Gastrocnemius medialis (tissue), 4 donors: ENCODE results near the gene ZNF319. TPM values are rescaled to one million over a fixed set of nuclear protein-coding genes. Genes with fewer than 3 reads are reported as not detected.

Experiments used
- ATAC-seq, 2 donors: fragments of 150-250 bp; one replicate each; pipeline ENCODE4 v1.9.1; 2016
- DNase-seq, 2 donors: peaks; one replicate each; pipeline ENCODE4 v3.0.0-alpha.2; 2019
- H3K27ac ChIP-seq, 4 donors: fragments of 200-600 bp; sonication (generic); 1 replicate in 1 of 4; 2 replicates in 3 of 4; pipeline ENCODE4 v1.5.1; 2016 to 2018; ENCODE audit warnings: mild to moderate bottlenecking in 2 of 4, moderate library complexity in 1 of 4
- H3K27me3 ChIP-seq, 3 donors: fragments of 200-600 bp; sonication (generic) in 2 of 3; 1 replicate in 1 of 3; 2 replicates in 2 of 3; pipeline versions ENCODE4 v1.5.1 to v1.6.0; 2016 to 2019; ENCODE audit warnings: mild to moderate bottlenecking in 1 of 3, moderate library complexity in 1 of 3
- H3K36me3 ChIP-seq, 2 donors: fragments of 200-600 bp; sonication (generic) in 1 of 2; one replicate each; pipeline ENCODE4 v1.5.1; 2017 to 2018
- H3K4me1 ChIP-seq, 2 donors: fragments of 200-600 bp; sonication (generic) in 1 of 2; one replicate each; pipeline ENCODE4 v1.5.1; 2016 to 2017; ENCODE audit warnings: mild to moderate bottlenecking in 2 of 2
- H3K4me3 ChIP-seq, 4 donors: fragments of 200-600 bp; sonication (generic) in 3 of 4; 1 replicate in 1 of 4; 2 replicates in 3 of 4; pipeline ENCODE4 v1.5.1; 2016 to 2019; ENCODE audit warnings: mild to moderate bottlenecking in 2 of 4
- H3K9me3 ChIP-seq, 3 donors: fragments of 200-600 bp; sonication (generic) in 2 of 3; 1 replicate in 1 of 3; 2 replicates in 2 of 3; pipeline ENCODE4 v1.5.1; 2016 to 2019
- CTCF ChIP-seq, 5 experiments: fragments of 450-650 bp in 3 of 5; fragments of 200-600 bp in 2 of 5; sonication (generic) in 2 of 5; IDR thresholded peaks in 4 of 5; conservative IDR thresholded peaks in 1 of 5; 1 replicate in 4 of 5; 2 replicates in 1 of 5; pipeline ENCODE4 v1.5.1; 2016 to 2019; ENCODE audit warnings: antibody characterized with exemption in 5 of 5, mild to moderate bottlenecking in 3 of 5, moderate library complexity in 3 of 5
- POLR2A ChIP-seq, 2 donors: fragments of 450-650 bp; IDR thresholded peaks; one replicate each; pipeline ENCODE4 v1.6.1; 2017; ENCODE audit warnings: antibody characterized with exemption in 2 of 2, mild to moderate bottlenecking in 2 of 2, moderate library complexity in 2 of 2
- in situ Hi-C, 4 donors: fragments of 200-750 bp; cut with MboI; loops; one replicate each; pipeline versions ENCODE4 v1.15.0 to v1.8.0; 2017; ENCODE audit warnings: low sequenced_read_pairs in 4 of 4
- intact Hi-C: fragments of 100-400 bp; cut with DNase I; formaldehyde crosslinking; loops from one replicate; pipeline ENCODE4 v1.15.1; 2023; ENCODE audit warnings: low total_unique reads
- total RNA-seq, 4 donors: library from RNA; depleted of rRNA; stranded (reverse); fragments of >200 nt; gene quantifications; one replicate each; pipeline versions ENCODE4 v1.1.0 to v1.2.3, GENCODE V29; 2016

Gene ZNF319
- total RNA-seq, 4 donors from 2014 or later, result 4.4 to 7.5 (median 6.7) TPM

- Histone ChIP-seq H3K4me3 (no peak overlapping the region), H3K27me3 (peaks cover 0 to 5% (median 0%) of the 10 kb centered on the region in 3 donors), H3K9me3 (no peaks in the 10 kb centered on the region), H3K4me1 (no peaks in the 10 kb centered on the region), H3K36me3 (no peaks in the 10 kb centered on the region), H3K27ac (no peak overlapping the region)
- no peak for ATAC-seq
- DNase-seq, result no peak
- no peak for TF ChIP-seq CTCF (IDR thresholded peaks at IDR 0.05 in 4 of 5, conservative IDR thresholded peaks at IDR 0.05 in 1 of 5)
- no peak for TF ChIP-seq POLR2A (IDR thresholded peaks at IDR 0.05)
- in situ Hi-C loops, result no loop called here
- intact Hi-C loops, result no loop called here
Measured at GRCh38 chr16:57948027-57948426, 52.4 kb downstream of the ZNF319 start.

DNA sequence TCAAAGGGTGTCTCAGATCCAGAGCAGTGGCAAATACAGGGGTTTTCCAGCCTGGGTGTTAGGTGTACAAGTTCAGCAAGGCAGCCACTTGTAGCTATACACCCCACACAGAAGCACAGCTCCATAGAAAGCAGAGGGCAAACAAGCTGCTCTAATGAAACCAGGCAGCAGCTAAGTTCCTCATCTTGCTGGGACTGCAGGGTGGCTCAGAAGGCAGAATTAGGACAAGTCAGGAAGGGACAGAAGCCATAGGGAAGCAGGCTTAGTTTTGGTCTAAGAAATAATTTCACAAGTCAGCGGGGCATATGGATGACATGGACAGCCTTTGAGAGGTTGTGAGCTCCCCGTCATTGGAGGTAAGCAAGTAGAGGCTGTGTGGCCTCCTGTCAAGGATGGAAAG lies 53.2 kb downstream of the ZNF319 start:
- intact Hi-C loops, result no loop called here
- DNase-seq (no peak), ATAC-seq (no peak)
- Histone ChIP-seq H3K4me3 (no peak overlapping the region), H3K36me3 (no peaks in the 10 kb centered on the region), H3K9me3 (no peaks in the 10 kb centered on the region), H3K4me1 (no peaks in the 10 kb centered on the region), H3K27me3 (peaks cover 0 to 5% (median 0%) of the 10 kb centered on the region in 3 donors), H3K27ac (no peak overlapping the region)
- in situ Hi-C loops, result no loop called here
- no peak for TF ChIP-seq POLR2A (IDR thresholded peaks at IDR 0.05)
- no peak for TF ChIP-seq CTCF (IDR thresholded peaks at IDR 0.05 in 4 of 5, conservative IDR thresholded peaks at IDR 0.05 in 1 of 5)

- Histone ChIP-seq H3K9me3 (no peaks in the 10 kb centered on the region), H3K4me1 (no peaks in the 10 kb centered on the region), H3K36me3 (no peaks in the 10 kb centered on the region), H3K4me3 (no peak overlapping the region), H3K27ac (no peak overlapping the region), H3K27me3 (peaks cover 0 to 5% (median 0%) of the 10 kb centered on the region in 3 donors)
- in situ Hi-C loops, result no loop called here
- ATAC-seq (no peak), DNase-seq (no peak)
- TF ChIP-seq POLR2A (IDR thresholded peaks at IDR 0.05) (no peak), CTCF (IDR thresholded peaks at IDR 0.05 in 4 of 5, conservative IDR thresholded peaks at IDR 0.05 in 1 of 5) (no peak)
- intact Hi-C loops, result no loop called here
Measured at GRCh38 chr16:57946181-57946801, 54.2 kb downstream of the ZNF319 start.

DNA sequence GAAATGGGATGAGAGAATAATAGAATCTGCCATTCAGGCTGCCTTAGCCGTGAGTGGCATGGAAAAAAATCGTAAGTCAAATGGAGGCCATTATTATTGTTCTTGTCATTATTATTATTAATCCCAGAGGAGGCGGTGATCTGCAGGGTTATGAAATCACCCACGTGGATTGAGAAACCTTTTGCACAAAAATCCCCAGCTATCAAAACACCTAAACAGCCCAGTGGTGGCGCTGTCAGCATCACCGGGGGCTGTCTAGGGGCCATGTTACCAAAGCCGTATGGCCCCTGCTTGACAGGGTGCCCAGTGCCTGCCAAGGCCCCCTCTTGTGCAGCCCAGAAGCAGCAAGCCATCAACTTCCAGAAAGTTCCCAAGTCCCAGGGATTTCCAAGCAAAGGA lies 54.7 kb downstream of the ZNF319 start:
- Histone ChIP-seq H3K27me3 (peaks cover 0 to 5% (median 0%) of the 10 kb centered on the region in 3 donors), H3K27ac (no peak overlapping the region), H3K4me1 (no peaks in the 10 kb centered on the region), H3K4me3 (no peak overlapping the region), H3K9me3 (no peaks in the 10 kb centered on the region), H3K36me3 (no peaks in the 10 kb centered on the region)
- TF ChIP-seq CTCF (IDR thresholded peaks at IDR 0.05 in 4 of 5, conservative IDR thresholded peaks at IDR 0.05 in 1 of 5) (no peak), POLR2A (IDR thresholded peaks at IDR 0.05) (no peak)
- intact Hi-C loops (no loop called here), in situ Hi-C loops (no loop called here)
- ATAC-seq, result no peak
- DNase-seq, result no peak
